CD14-positive monocyte (primary cell): Measurements from ENCODE around the gene ANKRD31. TPM values are rescaled to one million over a fixed set of nuclear protein-coding genes. Genes with fewer than 3 reads are reported as not detected.

Source experiments
- DNase-seq, 3 donors: peaks; one replicate each; pipeline ENCODE4 v3.0.0-alpha.2; 2011 to 2022
- H2AFZ ChIP-seq: 2 replicates; pipeline ENCODE4 v1.6.0; 2012; ENCODE audit warnings: mild to moderate bottlenecking, low read depth, low read length, inconsistent platforms; ENCODE audit not compliant: insufficient read depth, poor library complexity, severe bottlenecking
- H3K27ac ChIP-seq, 2 donors: 1 replicate in 1 of 2; 2 replicates in 1 of 2; pipeline ENCODE4 v1.5.1; 2012 to 2013; ENCODE audit warnings: low read length in 2 of 2, control low read depth in 1 of 2, inconsistent platforms in 1 of 2, low read depth in 1 of 2, mild to moderate bottlenecking in 1 of 2
- H3K27me3 ChIP-seq, 2 donors: one replicate each; pipeline versions ENCODE4 v1.6.0 to v1.6.1; 2011 to 2013; ENCODE audit warnings: low read length in 2 of 2; ENCODE audit not compliant: control insufficient read depth in 2 of 2, insufficient read depth in 2 of 2
- H3K36me3 ChIP-seq, 2 donors: replicated peaks in 1 of 2; 1 replicate in 1 of 2; 2 replicates in 1 of 2; pipeline versions ENCODE4 v1.5.1 to v1.6.1; 2012 to 2013; ENCODE audit warnings: low read length in 2 of 2, control low read depth in 1 of 2, inconsistent platforms in 1 of 2, mild to moderate bottlenecking in 1 of 2; ENCODE audit not compliant: insufficient read depth in 2 of 2, control insufficient read depth in 1 of 2
- H3K4me1 ChIP-seq, 2 donors: 1 replicate in 1 of 2; 2 replicates in 1 of 2; pipeline versions ENCODE4 v1.5.1 to v1.6.1; 2012 to 2013; ENCODE audit warnings: low read length in 2 of 2, control low read depth in 1 of 2, inconsistent platforms in 1 of 2, mild to moderate bottlenecking in 1 of 2, moderate library complexity in 1 of 2; ENCODE audit not compliant: insufficient read depth in 2 of 2, control insufficient read depth in 1 of 2
- H3K4me2 ChIP-seq: replicated peaks from 2 replicates; pipeline ENCODE3; 2012; ENCODE audit warnings: low read length, moderate library complexity, mild to moderate bottlenecking; ENCODE audit not compliant: poor library complexity, severe bottlenecking; ENCODE audit errors: extremely low read depth
- H3K4me3 ChIP-seq, 3 experiments: fragments of 200-600 bp in 1 of 3; sonication (generic) in 1 of 3; replicated peaks in 1 of 3; 1 replicate in 2 of 3; 2 replicates in 1 of 3; pipeline ENCODE4 v1.5.1; 2011 to 2013; ENCODE audit warnings: low read length in 3 of 3, mild to moderate bottlenecking in 3 of 3, control low read depth in 2 of 3, low read depth in 2 of 3, inconsistent platforms in 1 of 3, moderate library complexity in 1 of 3
- H3K79me2 ChIP-seq: 2 replicates; pipeline ENCODE4 v1.6.0; 2012; ENCODE audit warnings: mild to moderate bottlenecking, control low read depth, inconsistent platforms, low read length, moderate library complexity; ENCODE audit not compliant: insufficient read depth
- H3K9ac ChIP-seq: 2 replicates; pipeline ENCODE4 v1.6.0; 2017; ENCODE audit warnings: low read length, mild to moderate bottlenecking; ENCODE audit not compliant: insufficient read depth, poor library complexity, severe bottlenecking
- H3K9me3 ChIP-seq, 2 donors: replicated peaks in 1 of 2; 1 replicate in 1 of 2; 2 replicates in 1 of 2; pipeline versions ENCODE4 v1.5.1 to v1.6.1; 2012 to 2013; ENCODE audit warnings: low read length in 2 of 2, control low read depth in 1 of 2; ENCODE audit not compliant: control insufficient read depth in 1 of 2, insufficient read depth in 1 of 2
- H4K20me1 ChIP-seq: 2 replicates; pipeline ENCODE4 v1.6.0; 2012; ENCODE audit warnings: mild to moderate bottlenecking, low read length, control low read depth, moderate library complexity; ENCODE audit not compliant: insufficient read depth
- H3K27ac Mint-ChIP-seq, 7 donors: one replicate each; pipeline ENCODE4 v1.8.0; 2020; ENCODE audit warnings: mild to moderate bottlenecking in 7 of 7, mixed read lengths in 7 of 7, moderate library complexity in 6 of 7, inconsistent platforms in 2 of 7
- H3K27me3 Mint-ChIP-seq, 3 donors: one replicate each; pipeline ENCODE4 v1.8.0; 2021 to 2022; ENCODE audit warnings: low read depth in 3 of 3, mild to moderate bottlenecking in 3 of 3, mixed read lengths in 3 of 3, moderate library complexity in 3 of 3, inconsistent platforms in 1 of 3
- H3K36me3 Mint-ChIP-seq, 2 donors: one replicate each; pipeline ENCODE4 v1.8.0; 2020; ENCODE audit warnings: mixed read lengths in 2 of 2, inconsistent platforms in 1 of 2, mild to moderate bottlenecking in 1 of 2
- H3K4me1 Mint-ChIP-seq: one replicate; pipeline ENCODE4 v1.8.0; 2020; ENCODE audit warnings: mild to moderate bottlenecking, mixed read lengths
- H3K4me3 Mint-ChIP-seq, 2 donors: one replicate each; pipeline ENCODE4 v1.8.0; 2020; ENCODE audit warnings: mild to moderate bottlenecking in 2 of 2, mixed read lengths in 2 of 2, moderate library complexity in 1 of 2
- H3K9me3 Mint-ChIP-seq, 7 donors: one replicate each; pipeline ENCODE4 v1.8.0; 2020 to 2022; ENCODE audit warnings: mixed read lengths in 7 of 7, mild to moderate bottlenecking in 6 of 7, moderate library complexity in 6 of 7, inconsistent platforms in 2 of 7
- WGBS: methylation state at CpG from one replicate; pipeline ENCODE4 v1.1.5; 2013; ENCODE audit warnings: missing lambda C conversion rate; ENCODE audit not compliant: insufficient coverage; 5-methylcytosine and 5-hydroxymethylcytosine counted together
- intact Hi-C, 2 donors: fragments of 100-400 bp; cut with micrococcal nuclease; formaldehyde crosslinking; loops; one replicate each; pipeline versions ENCODE4 v1.15.0 to v1.15.1; 2023
- polyA plus RNA-seq, 3 donors: library from polyadenylated mRNA; depleted of rRNA in 1 of 3; unstranded in 2 of 3; stranded (reverse) in 1 of 3; fragments of 300-500 nt in 2 of 3; fragments of >200 nt in 1 of 3; fragmentation: Illumina TruSeq in 2 of 3; gene quantifications; 1 replicate in 2 of 3; 2 replicates in 1 of 3; pipeline ENCODE4 v1.2.3, GENCODE V29; 2012 to 2021
- TF ChIP-seq, protein P1 (sequence below): fragments of 200-600 bp; IDR thresholded peaks from one replicate; pipeline ENCODE4 v1.8.0; 2022; ENCODE audit warnings: antibody characterized with exemption, mild to moderate bottlenecking

ANKRD31 gene
- polyA plus RNA-seq, 3 donors = 0.05 TPM; not detected in 2

DNA sequence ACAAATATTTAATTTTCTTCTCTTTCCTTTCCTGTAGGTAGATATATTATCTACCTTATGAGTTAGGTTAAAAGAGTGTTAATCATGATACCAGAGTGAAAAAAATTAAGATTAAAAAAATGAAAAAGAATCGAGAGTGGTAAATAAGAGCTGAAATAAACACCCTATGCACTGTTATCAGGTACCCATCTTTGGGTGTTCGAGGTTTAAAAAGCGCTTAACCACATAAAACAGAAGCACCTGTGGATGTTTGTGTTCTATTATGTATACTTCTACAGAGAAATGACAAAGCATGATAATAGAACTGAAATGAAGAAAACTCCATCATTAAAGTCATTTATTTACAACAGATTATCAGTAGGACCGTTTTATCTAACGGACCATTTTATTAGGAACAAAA is 158.7 kb downstream of the ANKRD31 start:
- Histone ChIP-seq H2AFZ (no peak overlapping the region), H3K4me2 (no peak overlapping the region), H3K4me1 (no peaks in the 10 kb centered on the region), H3K9me3 (no peaks in the 10 kb centered on the region), H3K27ac (no peak overlapping the region), H3K79me2 (no peaks in the 10 kb centered on the region), H3K4me3 (no peak overlapping the region), H4K20me1 (no peaks in the 10 kb centered on the region), H3K9ac (no peak overlapping the region), H3K27me3 (no peaks in the 10 kb centered on the region), H3K36me3 (no peaks in the 10 kb centered on the region)
- intact Hi-C loops = no loop called here
- H3K4me1 Mint-ChIP-seq = no peaks in the 10 kb centered on the region
- no CpG with 5 or more reads among the region's 5 CpGs for WGBS
- H3K36me3 Mint-ChIP-seq = no peaks in the 10 kb centered on the region
- DNase-seq = no peak
- H3K27me3 Mint-ChIP-seq = peaks cover 2 to 4% (median 3%) of the 10 kb centered on the region in 3 donors
- no peak overlapping the region for H3K4me3 Mint-ChIP-seq
- TF ChIP-seq, protein P1, sequence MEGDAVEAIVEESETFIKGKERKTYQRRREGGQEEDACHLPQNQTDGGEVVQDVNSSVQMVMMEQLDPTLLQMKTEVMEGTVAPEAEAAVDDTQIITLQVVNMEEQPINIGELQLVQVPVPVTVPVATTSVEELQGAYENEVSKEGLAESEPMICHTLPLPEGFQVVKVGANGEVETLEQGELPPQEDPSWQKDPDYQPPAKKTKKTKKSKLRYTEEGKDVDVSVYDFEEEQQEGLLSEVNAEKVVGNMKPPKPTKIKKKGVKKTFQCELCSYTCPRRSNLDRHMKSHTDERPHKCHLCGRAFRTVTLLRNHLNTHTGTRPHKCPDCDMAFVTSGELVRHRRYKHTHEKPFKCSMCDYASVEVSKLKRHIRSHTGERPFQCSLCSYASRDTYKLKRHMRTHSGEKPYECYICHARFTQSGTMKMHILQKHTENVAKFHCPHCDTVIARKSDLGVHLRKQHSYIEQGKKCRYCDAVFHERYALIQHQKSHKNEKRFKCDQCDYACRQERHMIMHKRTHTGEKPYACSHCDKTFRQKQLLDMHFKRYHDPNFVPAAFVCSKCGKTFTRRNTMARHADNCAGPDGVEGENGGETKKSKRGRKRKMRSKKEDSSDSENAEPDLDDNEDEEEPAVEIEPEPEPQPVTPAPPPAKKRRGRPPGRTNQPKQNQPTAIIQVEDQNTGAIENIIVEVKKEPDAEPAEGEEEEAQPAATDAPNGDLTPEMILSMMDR = no peak
- H3K27ac Mint-ChIP-seq = no peak overlapping the region
- no peaks in the 10 kb centered on the region for H3K9me3 Mint-ChIP-seq

DNA sequence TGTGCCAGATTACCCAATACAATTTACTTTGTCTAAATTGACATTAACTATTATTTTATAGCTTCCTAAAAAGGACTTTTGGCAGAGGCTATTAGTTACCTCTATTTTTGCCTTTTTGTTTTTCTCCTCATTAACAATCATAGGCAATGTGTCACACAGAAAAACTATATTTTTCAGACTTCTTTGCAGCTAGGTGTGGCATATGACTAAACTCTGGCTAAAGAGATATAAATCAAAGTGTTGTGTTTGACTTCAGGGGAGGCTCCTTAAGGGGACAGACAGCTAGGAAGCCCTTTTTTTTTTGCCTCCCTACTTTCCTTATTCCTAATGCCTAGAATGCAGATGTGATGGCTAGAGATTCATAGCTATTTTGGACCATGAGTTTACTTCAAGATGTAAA is 164.6 kb downstream of the ANKRD31 start:
- H3K9me3 ChIP-seq = no peaks in the 10 kb centered on the region
- no peaks in the 10 kb centered on the region for H4K20me1 ChIP-seq
- intact Hi-C loops = no loop called here
- TF ChIP-seq, protein P1 = no peak
- H3K27me3 Mint-ChIP-seq = peaks cover 0 to 2% (median 1%) of the 10 kb centered on the region in 3 donors
- H3K36me3 ChIP-seq = no peaks in the 10 kb centered on the region
- no peak for DNase-seq
- H3K36me3 Mint-ChIP-seq = no peaks in the 10 kb centered on the region
- no peak overlapping the region for H3K27ac ChIP-seq
- H3K4me1 ChIP-seq = no peaks in the 10 kb centered on the region
- H3K9me3 Mint-ChIP-seq = peaks cover 0 to 5% (median 2%) of the 10 kb centered on the region in 7 donors
- H3K4me2 ChIP-seq = no peak overlapping the region
- H3K4me3 ChIP-seq = no peak overlapping the region
- no peaks in the 10 kb centered on the region for H3K27me3 ChIP-seq
- no peak overlapping the region for H3K9ac ChIP-seq
- no peak overlapping the region for H3K4me3 Mint-ChIP-seq
- H2AFZ ChIP-seq = no peak overlapping the region
- H3K4me1 Mint-ChIP-seq = no peaks in the 10 kb centered on the region
- no peaks in the 10 kb centered on the region for H3K79me2 ChIP-seq
- no peak overlapping the region for H3K27ac Mint-ChIP-seq
